Type B pancreatic cell (in vitro differentiated cells): ENCODE measurements around the gene NKX2-3. TPM values are rescaled to one million over a fixed set of nuclear protein-coding genes. Genes with fewer than 3 reads are reported as not detected.

Experiments used
- DNase-seq: peaks from one replicate; pipeline ENCODE4 v3.0.0; 2021; ENCODE audit warnings: mixed read lengths; ENCODE audit not compliant: unreplicated experiment; ENCODE audit errors: extremely low spot score
- H3K27ac Mint-ChIP-seq: 2 replicates; pipeline ENCODE4 v1.8.0; 2021; ENCODE audit warnings: mild to moderate bottlenecking, mixed read lengths
- H3K27me3 Mint-ChIP-seq: 2 replicates; pipeline ENCODE4 v1.8.0; 2021; ENCODE audit warnings: mixed read lengths
- H3K36me3 Mint-ChIP-seq: 2 replicates; pipeline ENCODE4 v1.8.0; 2021; ENCODE audit warnings: mixed read lengths
- H3K4me1 Mint-ChIP-seq: one replicate; pipeline ENCODE4 v1.8.0; 2021; ENCODE audit warnings: mixed read lengths; ENCODE audit not compliant: unreplicated experiment
- H3K4me3 Mint-ChIP-seq: 2 replicates; pipeline ENCODE4 v1.8.0; 2021; ENCODE audit warnings: mild to moderate bottlenecking, mixed read lengths
- H3K9me3 Mint-ChIP-seq: 2 replicates; pipeline ENCODE4 v1.8.0; 2021; ENCODE audit warnings: mixed read lengths
- CTCF ChIP-seq: fragments of 200-600 bp; sonication (generic); conservative IDR thresholded peaks from 2 replicates; pipeline ENCODE4 v1.5.0; 2021; ENCODE audit warnings: antibody characterized with exemption, mild to moderate bottlenecking
- total RNA-seq: library from RNA; stranded (reverse); gene quantifications from 2 replicates; pipeline ENCODE4 v1.2.1, GENCODE V29; 2021; ENCODE audit warnings: low replicate concordance

NKX2-3 gene
- total RNA-seq, 1 donor from 2014 or later = not detected

GRCh38 chr10:99520847-99521764 lies 11.6 kb upstream of the NKX2-3 start:
- no peak for TF ChIP-seq CTCF
- no peak for DNase-seq
- no peaks in the 10 kb centered on the region for H3K9me3 Mint-ChIP-seq
- no peak overlapping the region for H3K27ac Mint-ChIP-seq
- H3K36me3 Mint-ChIP-seq = no peaks in the 10 kb centered on the region
- peak overlapping the region; percentile 75 for H3K4me3 Mint-ChIP-seq
- H3K4me1 Mint-ChIP-seq = peaks cover 26% of the 10 kb centered on the region
- H3K27me3 Mint-ChIP-seq = peaks cover 96% of the 10 kb centered on the region

GRCh38 chr10:99521765-99522469 lies 10.8 kb upstream of the NKX2-3 start:
- H3K27me3 Mint-ChIP-seq = peaks cover 98% of the 10 kb centered on the region
- H3K4me3 Mint-ChIP-seq = peak overlapping the region; percentile 80
- H3K9me3 Mint-ChIP-seq = no peaks in the 10 kb centered on the region
- H3K27ac Mint-ChIP-seq = peak overlapping the region; percentile 64
- DNase-seq = no peak
- peaks cover 26% of the 10 kb centered on the region for H3K4me1 Mint-ChIP-seq
- no peaks in the 10 kb centered on the region for H3K36me3 Mint-ChIP-seq
- no peak for TF ChIP-seq CTCF

- Mint-ChIP-seq H3K27ac (peak overlapping the region; percentile 64), H3K4me3 (peak overlapping the region; percentile 80), H3K36me3 (no peaks in the 10 kb centered on the region), H3K27me3 (peaks cover 98% of the 10 kb centered on the region), H3K9me3 (no peaks in the 10 kb centered on the region), H3K4me1 (peaks cover 26% of the 10 kb centered on the region)
- no peak for DNase-seq
- no peak for TF ChIP-seq CTCF
These were observed 10.1 kb upstream of the NKX2-3 start for GRCh38 chr10:99522470-99523250.

GRCh38 chr10:99523251-99523773 lies 9.4 kb upstream of the NKX2-3 start:
- no peak overlapping the region for H3K27ac Mint-ChIP-seq

More at GRCh38 chr10:99523251-99523773, 9.4 kb upstream of the NKX2-3 start:
- Mint-ChIP-seq H3K27me3 (peaks cover 98% of the 10 kb centered on the region), H3K9me3 (no peaks in the 10 kb centered on the region), H3K36me3 (no peaks in the 10 kb centered on the region), H3K4me1 (peaks cover 30% of the 10 kb centered on the region), H3K4me3 (peak overlapping the region; percentile 74)
- no peak for TF ChIP-seq CTCF
- DNase-seq = no peak
